H1 (cell line): ENCODE measurements around the gene LDLRAD4. TPM values are rescaled to one million over a fixed set of nuclear protein-coding genes. Genes with fewer than 3 reads are reported as not detected.

Experiments
- CTBP2 ChIP-seq: IDR thresholded peaks from 2 replicates; pipeline ENCODE4 v1.7.0; 2011; ENCODE audit warnings: borderline replicate concordance, mild to moderate bottlenecking, moderate library complexity, mixed read lengths, low read length; ENCODE audit not compliant: insufficient read depth, insufficient read length
- FOSL1 ChIP-seq: IDR thresholded peaks from 2 replicates; pipeline ENCODE4 v1.6.1; 2011; ENCODE audit warnings: mild to moderate bottlenecking, low read depth, low read length, moderate library complexity; ENCODE audit not compliant: insufficient read depth
- PHF8 ChIP-seq: fragments of 200-600 bp; sonication (generic); conservative IDR thresholded peaks from 2 replicates; pipeline ENCODE4 v1.7.1; 2012; ENCODE audit warnings: low read depth, mild to moderate bottlenecking, inconsistent platforms, low read length, moderate library complexity
- polyA plus RNA-seq, 7 experiments: library from polyadenylated mRNA; depleted of rRNA in 3 of 7; stranded (reverse) in 5 of 7; unstranded in 2 of 7; fragments of >200 nt in 5 of 7; fragments of 200-250 nt in 2 of 7; gene quantifications; 1 replicate in 5 of 7; 2 replicates in 1 of 7; 4 replicates in 1 of 7; pipeline versions ENCODE4 v1.2.1 to v1.2.3, GENCODE V29; 2011 to 2013; ENCODE audit warnings: missing spikeins in 2 of 7, mixed read lengths in 2 of 7
- total RNA-seq: library from RNA; stranded (reverse); fragmentation: NEBNext Ultra II Directional; extraction: Animal tissue kit (Norgen Biotek cat#: 25700); gene quantifications from 2 replicates; pipeline ENCODE4 v1.2.1, GENCODE V29; 2021

Gene LDLRAD4
- total and polyA plus RNA-seq, 2 of the 8 experiments (the other 6 are each of a cell fraction or from before 2014, with no cell fraction given): 0.77 to 1.4 TPM

DNA sequence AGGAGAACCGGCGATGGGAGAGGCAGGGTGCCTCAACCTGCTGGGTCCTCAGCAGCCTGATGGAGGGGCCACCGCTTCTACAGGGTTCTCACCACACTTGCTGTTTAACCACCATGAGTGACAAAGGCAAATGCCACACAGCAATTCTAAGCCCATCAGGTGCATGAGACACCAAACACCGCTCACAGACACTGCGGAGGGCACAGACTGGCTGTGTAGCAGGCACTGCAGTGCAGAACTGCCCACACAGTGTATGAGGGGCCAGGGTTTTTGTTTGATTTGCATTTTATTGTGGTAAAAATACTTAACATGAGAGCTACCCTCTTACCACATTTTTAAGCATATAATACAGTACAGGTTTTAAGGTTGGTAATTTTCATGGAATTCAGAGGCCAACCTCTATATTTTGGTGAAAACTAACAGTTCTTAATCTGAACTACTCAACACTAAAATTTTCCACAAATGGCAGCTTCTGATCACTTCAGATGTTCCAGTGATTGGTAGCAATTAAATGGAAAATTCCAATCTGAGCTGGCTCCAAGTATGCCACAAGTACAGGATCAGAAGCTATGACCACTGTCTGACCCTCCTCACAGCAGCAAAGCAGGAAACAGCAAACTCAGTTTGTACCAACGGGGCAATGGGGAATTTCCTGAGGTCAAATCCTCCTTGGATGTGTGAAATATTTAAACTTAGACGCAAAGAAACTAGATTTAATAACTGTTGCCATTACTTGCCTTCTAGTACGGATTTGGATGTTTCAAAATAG is 440.1 kb downstream of the LDLRAD4 start (continued):
- no peak for TF ChIP-seq CTBP2
- TF ChIP-seq PHF8: no peak
- no peak for TF ChIP-seq FOSL1
